ENCODE measurements around the gene RPRD2. TPM values are rescaled to one million over a fixed set of nuclear protein-coding genes. Genes with fewer than 3 reads are reported as not detected.

Gene RPRD2
- total and polyA plus RNA-seq, 7 donors = 4.2 to 26.7 (median 16.2) TPM

DNA sequence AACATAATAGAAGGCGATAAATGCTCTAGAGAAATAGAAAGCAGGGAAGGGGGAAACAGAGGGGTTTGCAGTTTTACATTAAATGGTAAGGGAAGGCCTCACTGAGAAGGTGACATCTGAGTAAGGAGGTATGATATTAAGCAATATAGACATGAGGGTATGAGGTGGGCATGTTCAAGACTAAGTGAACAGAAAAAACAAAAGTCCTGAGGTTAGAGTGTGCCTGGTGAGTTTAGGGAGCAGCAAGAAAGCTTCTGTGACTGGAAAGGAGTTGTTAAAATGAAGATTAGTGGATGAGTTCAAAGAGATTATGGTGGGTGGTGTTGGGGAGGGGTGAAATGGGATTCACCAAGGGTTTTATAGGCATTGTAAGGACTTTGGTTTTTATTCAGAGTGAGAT, 8.6 kb downstream of the RPRD2 start:
- no peak for DNase-seq
- no peaks in the 10 kb centered on the region for H3K27me3 ChIP-seq
- 87 to 92% methylated on average over 1 of the region's 1 CpG for WGBS, 2 donors
- peaks cover 0 to 49% (median 37%) of the 10 kb centered on the region in 4 donors for H3K4me1 ChIP-seq
- intact Hi-C loops (cut with DNase I) = no loop called here
- TF ChIP-seq, protein P1, sequence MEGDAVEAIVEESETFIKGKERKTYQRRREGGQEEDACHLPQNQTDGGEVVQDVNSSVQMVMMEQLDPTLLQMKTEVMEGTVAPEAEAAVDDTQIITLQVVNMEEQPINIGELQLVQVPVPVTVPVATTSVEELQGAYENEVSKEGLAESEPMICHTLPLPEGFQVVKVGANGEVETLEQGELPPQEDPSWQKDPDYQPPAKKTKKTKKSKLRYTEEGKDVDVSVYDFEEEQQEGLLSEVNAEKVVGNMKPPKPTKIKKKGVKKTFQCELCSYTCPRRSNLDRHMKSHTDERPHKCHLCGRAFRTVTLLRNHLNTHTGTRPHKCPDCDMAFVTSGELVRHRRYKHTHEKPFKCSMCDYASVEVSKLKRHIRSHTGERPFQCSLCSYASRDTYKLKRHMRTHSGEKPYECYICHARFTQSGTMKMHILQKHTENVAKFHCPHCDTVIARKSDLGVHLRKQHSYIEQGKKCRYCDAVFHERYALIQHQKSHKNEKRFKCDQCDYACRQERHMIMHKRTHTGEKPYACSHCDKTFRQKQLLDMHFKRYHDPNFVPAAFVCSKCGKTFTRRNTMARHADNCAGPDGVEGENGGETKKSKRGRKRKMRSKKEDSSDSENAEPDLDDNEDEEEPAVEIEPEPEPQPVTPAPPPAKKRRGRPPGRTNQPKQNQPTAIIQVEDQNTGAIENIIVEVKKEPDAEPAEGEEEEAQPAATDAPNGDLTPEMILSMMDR (IDR thresholded peaks at IDR 0.05) = no peak
- TF ChIP-seq EP300 (IDR thresholded peaks at IDR 0.05) = no peak
- no peak for TF ChIP-seq POLR2AphosphoS5 (IDR thresholded peaks at IDR 0.05)
- H3K9me3 ChIP-seq = no peaks in the 10 kb centered on the region
- H3K27ac ChIP-seq = no peak overlapping the region
- no peaks in the 10 kb centered on the region for H3K36me3 ChIP-seq
- no peak overlapping the region for H3K4me3 ChIP-seq

DNA sequence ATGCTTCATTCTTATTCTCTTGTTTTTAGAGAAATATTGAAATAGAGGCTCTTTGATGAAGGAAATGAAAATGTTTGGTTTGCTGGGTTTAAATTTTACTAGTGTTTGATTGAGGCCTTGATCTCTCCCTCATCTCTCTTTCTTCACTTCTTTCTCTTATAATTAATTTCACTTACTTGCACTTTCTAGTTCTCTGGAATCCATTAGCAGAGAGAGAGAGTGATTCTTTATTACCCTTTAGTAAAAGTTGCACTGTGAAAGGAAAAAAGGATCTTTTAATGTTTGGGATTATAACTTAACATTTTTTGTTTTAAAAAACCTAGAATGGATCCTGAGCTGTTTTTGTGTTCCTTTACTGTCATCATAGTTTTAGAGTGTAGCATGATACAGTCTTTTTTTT, 12.2 kb downstream of the RPRD2 start:
- no peaks in the 10 kb centered on the region for H3K36me3 ChIP-seq
- intact Hi-C loops (cut with DNase I) = no loop called here
- H3K27me3 ChIP-seq = no peaks in the 10 kb centered on the region
- H3K27ac ChIP-seq = no peak overlapping the region
- H3K9me3 ChIP-seq = no peaks in the 10 kb centered on the region
- no peak overlapping the region for H3K4me3 ChIP-seq
- H3K4me1 ChIP-seq = peaks cover 0 to 44% (median 35%) of the 10 kb centered on the region in 4 donors
- DNase-seq = no peak
- TF ChIP-seq EP300 (IDR thresholded peaks at IDR 0.05) = no peak

DNA sequence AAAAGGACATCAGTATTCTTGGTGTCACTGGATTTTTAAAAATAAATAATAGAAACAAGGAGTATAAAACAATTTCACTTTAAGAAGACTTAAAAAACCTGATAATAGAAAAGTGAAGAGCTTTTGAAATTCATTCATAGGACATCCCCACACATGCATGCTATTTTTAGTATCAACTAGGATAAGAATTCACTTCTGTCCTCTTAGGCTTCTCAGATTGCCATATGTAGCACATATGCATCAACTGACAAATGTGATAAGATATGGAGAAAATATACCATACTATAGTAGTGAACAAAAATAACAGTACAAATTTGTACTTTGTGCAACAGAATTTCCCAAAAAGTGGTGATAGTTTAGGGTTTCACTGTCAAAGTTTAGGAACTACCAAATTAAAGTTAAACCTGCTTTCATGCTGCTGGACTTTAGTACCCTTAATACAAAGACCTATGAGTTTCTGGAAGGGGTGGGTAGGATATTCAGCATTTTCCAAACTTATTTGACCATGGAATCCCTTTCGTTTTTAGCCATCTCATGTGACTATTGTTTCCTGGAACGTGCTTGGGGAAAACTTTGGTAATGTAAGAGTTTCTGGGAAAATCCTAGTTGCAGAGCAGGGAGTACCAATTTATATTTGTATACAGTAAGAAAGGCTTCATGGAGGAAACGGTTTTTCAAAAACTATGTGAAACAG, 19.8 kb downstream of the RPRD2 start:
- WGBS, 2 donors = 64 to 68% methylated on average over 3 of the region's 3 CpGs
- intact Hi-C loops (cut with DNase I) = no loop called here
- peaks cover 0 to 32% (median 30%) of the 10 kb centered on the region in 4 donors for H3K4me1 ChIP-seq

DNA sequence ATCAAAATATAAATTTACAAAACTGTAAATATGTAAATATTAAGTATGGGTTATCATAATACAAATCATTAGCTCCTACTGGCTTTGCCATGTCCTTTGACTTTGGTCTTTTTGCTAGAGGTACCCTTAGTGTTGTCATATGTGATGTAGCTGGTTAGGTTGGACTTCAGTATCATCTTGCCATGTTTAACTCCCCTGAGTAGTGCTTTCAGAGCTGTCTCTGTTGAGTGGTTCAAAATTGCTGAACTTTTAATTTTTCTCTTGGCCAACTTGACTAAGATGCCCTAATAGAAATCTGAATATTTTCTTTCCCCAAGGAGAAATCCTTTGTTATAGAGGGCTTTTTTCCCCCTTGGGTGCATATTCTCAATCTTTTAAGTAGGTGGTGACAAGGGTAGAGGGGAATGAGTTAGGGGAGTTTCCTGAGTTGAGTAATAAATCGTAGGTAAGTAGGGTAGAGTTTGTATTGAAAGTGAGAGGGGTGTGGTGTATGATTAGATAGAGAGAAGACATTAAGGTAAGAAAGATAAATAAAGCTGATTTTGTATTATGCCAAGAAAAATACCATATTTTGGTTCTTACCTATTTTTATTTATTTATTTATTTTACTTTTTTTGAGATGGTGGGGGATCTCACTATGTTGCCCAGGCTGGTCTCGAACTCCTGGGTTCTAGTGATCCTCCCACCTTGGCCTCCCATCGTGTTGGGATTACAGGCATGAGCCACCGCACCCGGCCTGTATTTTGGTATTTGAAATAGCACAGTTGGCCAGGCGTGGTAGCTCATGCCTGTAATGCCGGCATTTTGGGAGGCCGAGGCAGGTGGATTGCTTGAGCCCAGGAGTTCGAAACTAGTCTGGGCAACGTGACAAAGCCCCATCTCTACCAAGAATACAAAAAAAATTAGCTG, 21.8 kb downstream of the RPRD2 start:
- no peaks in the 10 kb centered on the region for H3K9me3 ChIP-seq
- TF ChIP-seq POLR2AphosphoS5 (IDR thresholded peaks at IDR 0.05) = no peak
- TF ChIP-seq EP300 (IDR thresholded peaks at IDR 0.05) = no peak
- TF ChIP-seq POLR2A (IDR thresholded peaks at IDR 0.05) = no peak
- TF ChIP-seq, protein P1 (IDR thresholded peaks at IDR 0.05) = no peak
- H3K27ac ChIP-seq = no peak overlapping the region
- intact Hi-C loops (cut with DNase I) = no loop called here
- H3K27me3 ChIP-seq = no peaks in the 10 kb centered on the region
- DNase-seq = no peak
- H3K36me3 ChIP-seq = peaks cover 0 to 7% (median 0%) of the 10 kb centered on the region in 4 donors
- 83 to 85% methylated on average over 10 of the region's 10 CpGs for WGBS, 2 donors
- no peak overlapping the region for H3K4me3 ChIP-seq
- peaks cover 0 to 33% (median 31%) of the 10 kb centered on the region in 4 donors for H3K4me1 ChIP-seq

More for the DNA sequence above, 19.8 kb downstream of the RPRD2 start:
- no peak overlapping the region for H3K27ac ChIP-seq
- TF ChIP-seq EP300 (IDR thresholded peaks at IDR 0.05) (no peak), POLR2A (IDR thresholded peaks at IDR 0.05) (no peak), POLR2AphosphoS5 (IDR thresholded peaks at IDR 0.05) (no peak)
- TF ChIP-seq, protein P1 (IDR thresholded peaks at IDR 0.05) = no peak
- H3K27me3 ChIP-seq = no peaks in the 10 kb centered on the region
- H3K9me3 ChIP-seq = no peaks in the 10 kb centered on the region
- H3K36me3 ChIP-seq = no peaks in the 10 kb centered on the region
- DNase-seq = no peak
- H3K4me3 ChIP-seq = no peak overlapping the region

DNA sequence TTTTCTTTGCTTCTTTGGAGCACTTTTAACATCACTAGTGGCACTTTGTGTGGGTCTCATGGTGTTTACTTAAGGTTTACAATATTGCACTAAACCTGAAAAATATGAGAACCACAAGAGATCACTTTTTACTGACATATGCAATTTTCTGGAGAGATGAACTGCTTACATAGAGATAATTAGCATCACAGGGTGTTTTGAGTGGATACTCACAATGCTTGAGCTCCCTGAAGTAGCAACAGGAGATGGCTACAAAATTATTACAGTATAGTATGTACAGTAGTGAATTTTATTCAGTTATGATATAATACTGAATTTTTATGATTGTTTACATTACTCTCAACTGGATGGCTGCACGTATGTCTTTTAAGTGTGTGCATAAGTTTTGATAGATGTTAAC, 22.6 kb downstream of the RPRD2 start:
- Histone ChIP-seq H3K4me1 (peaks cover 0 to 33% (median 31%) of the 10 kb centered on the region in 4 donors), H3K36me3 (peaks cover 0 to 7% (median 0%) of the 10 kb centered on the region in 4 donors), H3K9me3 (no peaks in the 10 kb centered on the region), H3K27ac (no peak overlapping the region), H3K4me3 (no peak overlapping the region), H3K27me3 (no peaks in the 10 kb centered on the region)
- WGBS, 2 donors = 13 to 47% methylated on average over 1 of the region's 1 CpG
- TF ChIP-seq POLR2AphosphoS5 (IDR thresholded peaks at IDR 0.05) = no peak
- TF ChIP-seq POLR2A (IDR thresholded peaks at IDR 0.05) = no peak
- TF ChIP-seq, protein P1 (IDR thresholded peaks at IDR 0.05) = no peak
- TF ChIP-seq EP300 (IDR thresholded peaks at IDR 0.05) = no peak
- no peak for DNase-seq
- intact Hi-C loops (cut with DNase I) = no loop called here

Measured in sigmoid colon (tissue), 7 donors.